H1 (cell line): Measurements from ENCODE around the gene CD151. TPM values are rescaled to one million over a fixed set of nuclear protein-coding genes. Genes with fewer than 3 reads are reported as not detected.

Source experiments
- CTCF ChIA-PET: fragments of 300-600 bp; sonication (Branson Sonifier 250); formaldehyde crosslinking; loops from one replicate; lab custom pipeline; 2021; ENCODE audit not compliant: partially characterized antibody; lab: Charles Lee
- POLR2A ChIA-PET: fragments of 300-600 bp; sonication (Branson Sonifier 250); formaldehyde crosslinking; loops from one replicate; lab custom pipeline; 2021; ENCODE audit warnings: inconsistent platforms; ENCODE audit not compliant: partially characterized antibody; lab: Charles Lee
- DNase-seq, 2 experiments: peaks; one replicate each; pipeline versions ENCODE4 v3.0.0 to v3.0.0-alpha.2; 2010 to 2022; ENCODE audit warnings: low spot score in 2 of 2, low read depth in 1 of 2, mixed read lengths in 1 of 2
- FAIRE-seq: peaks from 2 replicates; lab custom pipeline; 2011; peaks lifted over from hg19 to GRCh38; lab: Jason Lieb, UNC
- H2AFZ ChIP-seq: 2 replicates; pipeline ENCODE4 v1.8.1; 2012; ENCODE audit warnings: low read length, inconsistent platforms
- H2AK5ac ChIP-seq: 2 replicates; pipeline ENCODE4 v1.6.1; 2013; ENCODE audit warnings: low read depth, low read length
- H2BK120ac ChIP-seq: replicated peaks from 2 replicates; pipeline ENCODE3; 2013; ENCODE audit warnings: low read depth, low read length, inconsistent platforms
- H2BK12ac ChIP-seq: 2 replicates; pipeline ENCODE4 v1.6.1; 2013; ENCODE audit warnings: low read depth, low read length
- H2BK15ac ChIP-seq: 2 replicates; pipeline ENCODE4 v1.6.1; 2013; ENCODE audit warnings: low read length
- H2BK20ac ChIP-seq: 2 replicates; pipeline ENCODE4 v1.6.1; 2013; ENCODE audit warnings: low read length
- H2BK5ac ChIP-seq: 2 replicates; pipeline ENCODE4 v1.6.1; 2013; ENCODE audit warnings: low read depth, low read length
- H3K14ac ChIP-seq: 2 replicates; pipeline ENCODE4 v1.6.1; 2013; ENCODE audit warnings: inconsistent platforms; ENCODE audit not compliant: insufficient read length
- H3K18ac ChIP-seq: 2 replicates; pipeline ENCODE4 v1.6.1; 2013; ENCODE audit warnings: low read length; ENCODE audit errors: extremely low read depth
- H3K23ac ChIP-seq: 2 replicates; pipeline ENCODE4 v1.6.1; 2013; ENCODE audit warnings: inconsistent platforms; ENCODE audit not compliant: insufficient read length
- H3K23me2 ChIP-seq: 2 replicates; pipeline ENCODE4 v1.6.1; 2013; ENCODE audit warnings: low read depth, low read length
- H3K27ac ChIP-seq: 2 replicates; pipeline ENCODE4 v1.6.1; 2011; ENCODE audit warnings: low read depth, low read length, inconsistent platforms
- H3K27me3 ChIP-seq, 4 experiments: replicated peaks in 1 of 4; 1 replicate in 1 of 4; 2 replicates in 3 of 4; pipeline versions ENCODE4 v1.6.1 to v1.8.1; 2011 to 2013; ENCODE audit warnings: low read length in 3 of 4, mild to moderate bottlenecking in 3 of 4, inconsistent platforms in 2 of 4, mixed read lengths in 2 of 4, moderate library complexity in 1 of 4; ENCODE audit not compliant: control insufficient read depth in 3 of 4, insufficient read depth in 3 of 4; ENCODE audit errors: extremely low read depth in 1 of 4
- H3K36me3 ChIP-seq, 4 experiments: 2 replicates each; pipeline versions ENCODE4 v1.6.1 to v1.8.1; 2011 to 2013; ENCODE audit warnings: mild to moderate bottlenecking in 4 of 4, low read length in 3 of 4, moderate library complexity in 2 of 4, control low read depth in 1 of 4, inconsistent platforms in 1 of 4; ENCODE audit not compliant: insufficient read depth in 4 of 4, control insufficient read depth in 2 of 4
- H3K4ac ChIP-seq: replicated peaks from 2 replicates; pipeline ENCODE3; 2013; ENCODE audit warnings: low read length, low read depth, mixed read lengths, inconsistent platforms; ENCODE audit not compliant: insufficient read length
- H3K4me1 ChIP-seq, 4 experiments: replicated peaks in 1 of 4; 1 replicate in 1 of 4; 2 replicates in 3 of 4; pipeline versions ENCODE4 v1.6.1 to v1.8.1; 2011 to 2013; ENCODE audit warnings: low read length in 3 of 4, inconsistent platforms in 2 of 4, mixed read lengths in 1 of 4; ENCODE audit not compliant: insufficient read depth in 4 of 4, control insufficient read depth in 3 of 4
- H3K4me2 ChIP-seq, 2 experiments: 2 replicates each; pipeline versions ENCODE4 v1.6.1 to v1.8.1; 2011 to 2013; ENCODE audit warnings: low read depth in 2 of 2, low read length in 2 of 2, control low read depth in 1 of 2, inconsistent platforms in 1 of 2, mild to moderate bottlenecking in 1 of 2; ENCODE audit not compliant: insufficient read depth in 1 of 2
- H3K4me3 ChIP-seq, 4 experiments: fragments of 200-600, 300-600 bp in 1 of 4; sonication (generic), shearing (Covaris generic), sonication (Bioruptor Twin) in 1 of 4; 2 replicates each; pipeline versions ENCODE4 v1.5.1 to v1.8.1; 2011 to 2016; ENCODE audit warnings: low read length in 4 of 4, low read depth in 3 of 4, control low read depth in 2 of 4, inconsistent platforms in 2 of 4, mild to moderate bottlenecking in 2 of 4, mixed read lengths in 1 of 4, moderate library complexity in 1 of 4; ENCODE audit not compliant: insufficient read depth in 2 of 4; ENCODE audit errors: extremely low read depth in 1 of 4
- H3K56ac ChIP-seq: replicated peaks from 2 replicates; pipeline ENCODE3; 2013; ENCODE audit warnings: low read depth, mild to moderate bottlenecking, mixed read lengths, low read length, inconsistent platforms; ENCODE audit not compliant: insufficient read length
- H3K79me1 ChIP-seq: 2 replicates; pipeline ENCODE4 v1.6.1; 2013; ENCODE audit warnings: low read depth, low read length, control low read depth
- H3K79me2 ChIP-seq, 2 experiments: 2 replicates each; pipeline versions ENCODE4 v1.6.1 to v1.8.1; 2012 to 2013; ENCODE audit warnings: low read length in 2 of 2, mild to moderate bottlenecking in 2 of 2, inconsistent platforms in 1 of 2; ENCODE audit not compliant: insufficient read depth in 2 of 2, control insufficient read depth in 1 of 2
- H3K9ac ChIP-seq, 4 experiments: replicated peaks in 1 of 4; 1 replicate in 1 of 4; 2 replicates in 3 of 4; pipeline versions ENCODE4 v1.6.1 to v1.8.1; 2011 to 2013; ENCODE audit warnings: low read depth in 3 of 4, low read length in 3 of 4, control low read depth in 2 of 4, mild to moderate bottlenecking in 2 of 4, moderate library complexity in 2 of 4, inconsistent platforms in 1 of 4; ENCODE audit errors: extremely low read depth in 1 of 4
- H3K9me3 ChIP-seq, 2 experiments: 2 replicates each; pipeline versions ENCODE4 v1.6.1 to v1.8.1; 2012 to 2013; ENCODE audit warnings: mild to moderate bottlenecking in 2 of 2, moderate library complexity in 2 of 2, control low read depth in 1 of 2, inconsistent platforms in 1 of 2, low read depth in 1 of 2, low read length in 1 of 2, mixed read lengths in 1 of 2; ENCODE audit not compliant: insufficient read depth in 2 of 2
- H4K20me1 ChIP-seq, 2 experiments: replicated peaks in 1 of 2; 2 replicates each; pipeline versions ENCODE3 to v1.8.1; 2011 to 2013; ENCODE audit warnings: inconsistent platforms in 2 of 2, low read length in 2 of 2, mild to moderate bottlenecking in 1 of 2; ENCODE audit not compliant: insufficient read depth in 2 of 2, control insufficient read depth in 1 of 2
- H4K5ac ChIP-seq: 2 replicates; pipeline ENCODE4 v1.6.1; 2013; ENCODE audit warnings: low read length, low read depth, mixed read lengths, inconsistent platforms; ENCODE audit not compliant: insufficient read length
- H4K8ac ChIP-seq: 2 replicates; pipeline ENCODE4 v1.8.0; 2013; ENCODE audit warnings: mild to moderate bottlenecking, moderate library complexity, low read length, inconsistent platforms; ENCODE audit not compliant: insufficient read depth; ENCODE audit errors: extremely low read depth
- H4K91ac ChIP-seq: replicated peaks from 2 replicates; pipeline ENCODE3; 2013; ENCODE audit warnings: low read length, mixed read lengths, inconsistent platforms; ENCODE audit not compliant: insufficient read length
- ASH2L ChIP-seq: fragments of 200-600, 300-600 bp; sonication (generic); IDR thresholded peaks from one replicate; pipeline ENCODE4 v1.7.1; 2017; ENCODE audit warnings: low read length
- ATF2 ChIP-seq: IDR thresholded peaks from 2 replicates; pipeline ENCODE4 v1.6.1; 2012; ENCODE audit warnings: low read length, inconsistent platforms
- EGR1 ChIP-seq: IDR thresholded peaks from 2 replicates; pipeline ENCODE4 v1.6.1; 2011; ENCODE audit warnings: low read depth, low read length, borderline replicate concordance
- FOSL1 ChIP-seq: IDR thresholded peaks from 2 replicates; pipeline ENCODE4 v1.6.1; 2011; ENCODE audit warnings: mild to moderate bottlenecking, low read depth, low read length, moderate library complexity; ENCODE audit not compliant: insufficient read depth
- HDAC2 ChIP-seq, 2 experiments: fragments of 300-600 bp in 1 of 2; sonication (generic) in 1 of 2; IDR thresholded peaks; 2 replicates each; pipeline ENCODE4 v1.6.1; 2011 to 2012; ENCODE audit warnings: low read depth in 2 of 2, low read length in 2 of 2, mild to moderate bottlenecking in 2 of 2, moderate library complexity in 2 of 2, borderline replicate concordance in 1 of 2, inconsistent platforms in 1 of 2
- JUND ChIP-seq: IDR thresholded peaks from 2 replicates; pipeline ENCODE4 v1.6.1; 2011; ENCODE audit warnings: mild to moderate bottlenecking, improper control_type of control experiment, low read length
- KDM4A ChIP-seq: IDR thresholded peaks from one replicate; pipeline ENCODE4 v1.7.1; 2012; ENCODE audit warnings: low read depth, mild to moderate bottlenecking, moderate library complexity, low read length, inconsistent platforms; ENCODE audit not compliant: severe bottlenecking
- KDM5A ChIP-seq: fragments of 200-600 bp; IDR thresholded peaks from 2 replicates; pipeline ENCODE4 v1.7.1; 2012; ENCODE audit warnings: mild to moderate bottlenecking, low read length, inconsistent platforms, mixed read lengths
- RAD21 ChIP-seq, 2 experiments: IDR thresholded peaks in 1 of 2; conservative IDR thresholded peaks in 1 of 2; 2 replicates each; pipeline ENCODE4 v1.6.1; 2011; ENCODE audit warnings: low read depth in 2 of 2, low read length in 2 of 2, improper control_type of control experiment in 1 of 2, inconsistent platforms in 1 of 2, mild to moderate bottlenecking in 1 of 2, moderate library complexity in 1 of 2
- SP2 ChIP-seq: IDR thresholded peaks from 2 replicates; pipeline ENCODE4 v1.6.1; 2012; ENCODE audit warnings: mild to moderate bottlenecking, low read length, inconsistent platforms
- SRF ChIP-seq: IDR thresholded peaks from 2 replicates; pipeline ENCODE4 v1.6.1; 2011; ENCODE audit warnings: mild to moderate bottlenecking, low read depth, low read length, moderate library complexity
- TEAD4 ChIP-seq: IDR thresholded peaks from 2 replicates; pipeline ENCODE4 v1.6.1; 2012; ENCODE audit warnings: low read depth, low read length, inconsistent platforms, mixed read lengths
- WGBS, 2 experiments: shearing (Covaris generic) in 1 of 2; methylation state at CpG; one replicate each; pipeline versions ENCODE4 v1.1.6 to v1.1.7; 2013 to 2015; ENCODE audit warnings: low lambda C conversion rate in 2 of 2, mixed read lengths in 2 of 2, inconsistent platforms in 1 of 2, low coverage in 1 of 2, missing lambda C conversion rate in 1 of 2; ENCODE audit not compliant: insufficient replicate concordance in 2 of 2, insufficient coverage in 1 of 2, insufficient read length in 1 of 2; ENCODE audit errors: extremely low coverage in 1 of 2, missing lambda C conversion rate in 1 of 2; 5-methylcytosine and 5-hydroxymethylcytosine counted together
- polyA plus RNA-seq, 7 experiments: library from polyadenylated mRNA; depleted of rRNA in 3 of 7; stranded (reverse) in 5 of 7; unstranded in 2 of 7; fragments of >200 nt in 5 of 7; fragments of 200-250 nt in 2 of 7; gene quantifications; 1 replicate in 5 of 7; 2 replicates in 1 of 7; 4 replicates in 1 of 7; pipeline versions ENCODE4 v1.2.1 to v1.2.3, GENCODE V29; 2011 to 2013; ENCODE audit warnings: missing spikeins in 2 of 7, mixed read lengths in 2 of 7
- total RNA-seq: library from RNA; stranded (reverse); fragmentation: NEBNext Ultra II Directional; extraction: Animal tissue kit (Norgen Biotek cat#: 25700); gene quantifications from 2 replicates; pipeline ENCODE4 v1.2.1, GENCODE V29; 2021

The CD151 gene
- total and polyA plus RNA-seq, 2 of the 8 experiments (the other 6 are each of a cell fraction or from before 2014, with no cell fraction given), result 101 to 212 TPM

- H3K14ac ChIP-seq, result no peak overlapping the region
- H2BK5ac ChIP-seq, result no peak overlapping the region
- no peak overlapping the region for H3K4ac ChIP-seq
- H2BK20ac ChIP-seq, result no peak overlapping the region
- no peaks in the 10 kb centered on the region; a peak in 1 of 7 replicates for H3K4me1 ChIP-seq
- peaks cover 5 to 16% of the 10 kb centered on the region in 2 experiments for H4K20me1 ChIP-seq
- no peaks in the 10 kb centered on the region for H3K79me1 ChIP-seq
- no peak overlapping the region for H2BK15ac ChIP-seq
- H4K5ac ChIP-seq, result no peak overlapping the region
- no peak for DNase-seq
- H3K79me2 ChIP-seq, result no peaks in the 10 kb centered on the region
- no peak overlapping the region for H2BK12ac ChIP-seq
- H3K27ac ChIP-seq, result no peak overlapping the region
- no peak overlapping the region for H2AK5ac ChIP-seq
- POLR2A ChIA-PET, result no interaction called here
- H3K4me3 ChIP-seq, result no peak overlapping the region
- H3K4me2 ChIP-seq, result no peak overlapping the region
- H3K56ac ChIP-seq, result no peak overlapping the region
- no peaks in the 10 kb centered on the region for H3K27me3 ChIP-seq
- H3K23ac ChIP-seq, result no peak overlapping the region
- no peak overlapping the region for H2BK120ac ChIP-seq
- H3K9ac ChIP-seq, result no peak overlapping the region
- FAIRE-seq, result no peak
- H3K18ac ChIP-seq, result no peak overlapping the region
- H4K91ac ChIP-seq, result no peak overlapping the region
- no peaks in the 10 kb centered on the region for H3K23me2 ChIP-seq
- 0 out of 2 replicates have a peak overlapping the region, but pooled peaks have one; percentile 14 for H4K8ac ChIP-seq
- H3K36me3 ChIP-seq, result peaks cover 2 to 20% (median 6%) of the 10 kb centered on the region in 4 experiments; a peak in 5 of 8 replicates
- no peaks in the 10 kb centered on the region for H3K9me3 ChIP-seq
- 96% methylated on average over 13 of the region's 14 CpGs; no CpG with 5 or more reads in 1 of the 2 experiments for WGBS, 2 experiments
- CTCF ChIA-PET, result interaction anchor here (1.0 kb wide), 1 partner anchor 10 kb away, joined by 3 read pairs; no protein-coding TSS in a partner anchor
- H2AFZ ChIP-seq, result no peak overlapping the region
- no peak for TF ChIP-seq ATF2
- no peak for TF ChIP-seq RAD21 (IDR thresholded peaks at IDR 0.05 in 1 of 2, conservative IDR thresholded peaks at IDR 0.05 in 1 of 2; ENCODE audit: low read depth in 2 of 2, low read length in 2 of 2)
- TF ChIP-seq ASH2L, result no peak
- TF ChIP-seq KDM5A, result no peak
- TF ChIP-seq TEAD4, result no peak
- TF ChIP-seq EGR1, result no peak
- TF ChIP-seq FOSL1, result no peak
- no peak for TF ChIP-seq JUND
- no peak for TF ChIP-seq HDAC2 (IDR thresholded peaks at IDR 0.05; ENCODE audit: borderline replicate concordance in 1 of 2, low read depth in 2 of 2, low read length in 2 of 2)
- TF ChIP-seq SRF, result no peak
- TF ChIP-seq KDM4A, result no peak
- no peak for TF ChIP-seq SP2
Measured at GRCh38 chr11:882596-882995, 49.8 kb downstream of the CD151 start.
